Stimulated activated CD8-positive, alpha-beta memory T cell treated with anti-CD3 and anti-CD28 coated beads, Interleukin-15, amount 100 ng/mL, for 48 hours (primary cell): ENCODE results near the gene MATCAP1.

ENCODE experiments used
- DNase-seq, 2 donors: peaks; one replicate each; pipeline ENCODE4 v3.0.0-alpha.2; 2020; ENCODE audit warnings: low read depth in 2 of 2

MATCAP1 gene

GRCh38 chr16:67191411-67191994 lies 7.7 kb upstream of the MATCAP1 start:
- no peak for DNase-seq

- DNase-seq, result no peak
Observed at GRCh38 chr16:67190448-67191399, 7.0 kb upstream of the MATCAP1 start.

GRCh38 chr16:67190041-67190440 lies 6.3 kb upstream of the MATCAP1 start, which contains the start of gene EXOC3L1:
TSS of gene EXOC3L1 (minus strand) at chr16:67190136. CDS start at chr16:67189676, 460 bp downstream.
- DNase-seq, result no peak

- DNase-seq, result no peak
Observed at GRCh38 chr16:67188798-67189197, 5.0 kb upstream of the MATCAP1 start.

GRCh38 chr16:67188323-67188722 lies 4.6 kb upstream of the MATCAP1 start:
- no peak for DNase-seq

- DNase-seq, result no peak
Observed at GRCh38 chr16:67187175-67187890, 3.6 kb upstream of the MATCAP1 start.

- no peak for DNase-seq
Observed at GRCh38 chr16:67186550-67186950, 2.8 kb upstream of the MATCAP1 start.

GRCh38 chr16:67185651-67186134 lies 1.9 kb upstream of the MATCAP1 start:
- no peak for DNase-seq

GRCh38 chr16:67184995-67185650 lies 1.4 kb upstream of the MATCAP1 start:
- peak; percentile 70 to 72 for DNase-seq

GRCh38 chr16:67184453-67184994 lies 761 bp upstream of the MATCAP1 start:
- DNase-seq, result no peak

GRCh38 chr16:67183284-67183626 lies 508 bp downstream of the MATCAP1 start:
- DNase-seq, result no peak

- no peak for DNase-seq
Observed at GRCh38 chr16:67182288-67182687, 1.5 kb downstream of the MATCAP1 start.

- no peak for DNase-seq
Observed at GRCh38 chr16:67181346-67181745, 2.4 kb downstream of the MATCAP1 start.

GRCh38 chr16:67180166-67180565 lies 3.6 kb downstream of the MATCAP1 start:
- DNase-seq, result no peak

GRCh38 chr16:67179421-67180080 lies 4.2 kb downstream of the MATCAP1 start:
- DNase-seq, result no peak

GRCh38 chr16:67177743-67178699 lies 5.7 kb downstream of the MATCAP1 start:
- no peak for DNase-seq

- no peak for DNase-seq
Observed at GRCh38 chr16:67176662-67177061, 7.1 kb downstream of the MATCAP1 start.

- DNase-seq, result no peak
Observed at GRCh38 chr16:67174706-67175231, 9.0 kb downstream of the MATCAP1 start.
